K562 (cell line): Measurements from ENCODE around the gene PDZD8. TPM values are rescaled to one million over a fixed set of nuclear protein-coding genes. Genes with fewer than 3 reads are reported as not detected.
A peak's percentile ranks its signal among the peaks of the same experiment; 100 is the strongest.

Source experiments
- BRCA1 ChIP-seq, 2 experiments: fragments of 450-650 bp in 1 of 2; sonication (generic) in 1 of 2; formaldehyde crosslinking in 1 of 2; IDR thresholded peaks; 2 replicates each; pipeline versions ENCODE4 v1.5.0 to v1.6.1; 2017 to 2020; ENCODE audit warnings: mild to moderate bottlenecking in 1 of 2, missing genetic modification reagents in 1 of 2
- HBP1 ChIP-seq: fragments of 450-650 bp; formaldehyde crosslinking; IDR thresholded peaks from 2 replicates; pipeline ENCODE4 v1.4.0; 2022; ENCODE audit warnings: missing genetic modification characterization
- HDAC8 ChIP-seq: fragments of 450-650 bp; IDR thresholded peaks from 2 replicates; pipeline ENCODE4 v1.6.1; 2016; ENCODE audit warnings: mild to moderate bottlenecking, missing genetic modification characterization, moderate library complexity, missing compliant biosample characterization
- L3MBTL2 ChIP-seq: fragments of 450-650 bp; IDR thresholded peaks from 2 replicates; pipeline ENCODE4 v1.6.1; 2016; ENCODE audit warnings: mild to moderate bottlenecking, moderate library complexity
- LARP7 ChIP-seq: fragments of 450-650 bp; IDR thresholded peaks from 2 replicates; pipeline ENCODE4 v1.6.1; 2016
- MTA2 ChIP-seq: fragments of 450-650 bp; IDR thresholded peaks from 2 replicates; pipeline ENCODE4 v1.6.1; 2016; ENCODE audit warnings: low read depth
- NCOA2 ChIP-seq, 2 experiments: fragments of 450-650 bp; IDR thresholded peaks; 2 replicates each; pipeline ENCODE4 v1.6.1; 2018; ENCODE audit warnings: mild to moderate bottlenecking in 2 of 2, moderate library complexity in 1 of 2; ENCODE audit not compliant: partially characterized antibody in 2 of 2
- NR3C1 ChIP-seq: sonication (generic); formaldehyde crosslinking; IDR thresholded peaks from 2 replicates; pipeline ENCODE4 v1.8.1; 2022; ENCODE audit warnings: missing genetic modification reagents
- RBM39 ChIP-seq: fragments of 200-400 bp; formaldehyde crosslinking; optimal IDR thresholded peaks from 2 replicates; pipeline ENCODE3; 2018; ENCODE audit warnings: low read depth, low read length
- RHOXF2B ChIP-seq: fragments of 250-450 bp; sonication (Bioruptor Pico); conservative IDR thresholded peaks from 2 replicates; pipeline ENCODE4 v1.5.1; 2021
- RREB1 ChIP-seq: fragments of 250-450 bp; sonication (Bioruptor Pico); IDR thresholded peaks from 2 replicates; pipeline ENCODE4 v1.4.0; 2020
- RUNX1 ChIP-seq: sonication (generic); IDR thresholded peaks from 2 replicates; pipeline ENCODE4 v1.6.1; 2016; ENCODE audit warnings: antibody characterized with exemption, low read depth
- SIRT6 ChIP-seq: IDR thresholded peaks from one replicate; pipeline ENCODE4 v1.6.1; 2012; ENCODE audit warnings: low read depth, mild to moderate bottlenecking, control low read depth, inconsistent platforms, low read length, moderate library complexity
- SMAD2 ChIP-seq: fragments of 150-350 bp; IDR thresholded peaks from 2 replicates; pipeline ENCODE4 v1.6.1; 2014; ENCODE audit warnings: low read depth, mild to moderate bottlenecking, low read length
- SMARCC2 ChIP-seq: fragments of 450-650 bp; IDR thresholded peaks from 2 replicates; pipeline ENCODE4 v1.6.1; 2017; ENCODE audit warnings: antibody characterized with exemption, moderate library complexity, mild to moderate bottlenecking, low read depth
- SP1 ChIP-seq: sonication (generic); formaldehyde crosslinking; IDR thresholded peaks from 2 replicates; pipeline ENCODE4 v1.8.1; 2022; ENCODE audit warnings: mild to moderate bottlenecking, missing genetic modification reagents
- TAF1 ChIP-seq: IDR thresholded peaks from 2 replicates; pipeline ENCODE4 v1.6.1; 2011; ENCODE audit warnings: mild to moderate bottlenecking, low read length, moderate library complexity; ENCODE audit not compliant: insufficient read depth, control insufficient read depth, severe bottlenecking; ENCODE audit errors: extremely low read depth
- ZBTB12 ChIP-seq: fragments of 250-450 bp; sonication (Bioruptor Pico); IDR thresholded peaks from 2 replicates; pipeline ENCODE4 v1.4.0; 2020
- ZNF253 ChIP-seq: fragments of 250-450 bp; sonication (Bioruptor Pico); conservative IDR thresholded peaks from 2 replicates; pipeline ENCODE4 v1.6.1; 2021; ENCODE audit warnings: mild to moderate bottlenecking
- ZSCAN32 ChIP-seq: fragments of 450-650 bp; formaldehyde crosslinking; IDR thresholded peaks from 2 replicates; pipeline ENCODE4 v1.4.0; 2020; ENCODE audit warnings: mild to moderate bottlenecking, moderate library complexity
- polyA plus RNA-seq, 8 experiments: library from polyadenylated mRNA; depleted of rRNA in 4 of 8; stranded (reverse) in 5 of 8; unstranded in 3 of 8; fragments of >200 nt; fragmentation: Nextera tagmentation in 2 of 8; fragmentation: Illumina TruSeq in 1 of 8; extraction: Ambion mirVana in 2 of 8; extraction: Trizol in 1 of 8; gene quantifications; 2 replicates each; pipeline versions ENCODE4 v1.2.1 to v1.2.3, GENCODE V29; 2011 to 2014; ENCODE audit warnings: inconsistent platforms in 1 of 8, missing spikeins in 1 of 8
- total RNA-seq, 7 experiments: library from RNA; depleted of rRNA in 6 of 7; stranded (reverse); fragments of >200 nt in 6 of 7; fragmentation: Illumina TruSeq in 2 of 7; extraction: Trizol in 2 of 7; gene quantifications; 2 replicates each; pipeline versions ENCODE4 v1.2.1 to v1.2.3, GENCODE V29; 2011 to 2021; ENCODE audit warnings: low replicate concordance in 1 of 7

Gene PDZD8
- total and polyA plus RNA-seq, 9 of the 15 experiments (the other 6 are each of a cell fraction or from before 2014, with no cell fraction given) = 5.5 to 53.4 (median 36.8) TPM

- TF ChIP-seq SP1 (peak; percentile 37; the same call in 1 of the 2 replicates), ZBTB12 (peak; percentile 63), ZSCAN32 (CRISPR knock-in tag) (no peak), SMAD2 (no peak), L3MBTL2 (peak; percentile 84), TAF1 (peak; percentile 82), NCOA2 (IDR thresholded peaks at IDR 0.05; ENCODE audit: partially characterized antibody in 2 of 2) (no peak), RBM39 (no peak), SIRT6 (no peak), RUNX1 (0 out of 2 replicates have a peak, but pooled peaks have one; percentile 22), SMARCC2 (no peak), RHOXF2B (no peak), RREB1 (peak; percentile 20; the same call in 1 of the 2 replicates), MTA2 (no peak), HBP1 (no peak), NR3C1 (CRISPR knock-in tag) (no peak), BRCA1 (IDR thresholded peaks at IDR 0.05) (no peak), BRCA1 (CRISPR knock-in tag; IDR thresholded peaks at IDR 0.05) (no peak), ZNF253 (no peak), LARP7 (no peak), HDAC8 (tag) (no peak)
Measured at GRCh38 chr10:117375360-117376178, at the start of gene PDZD8 (continued).
